K562 (cell line): Measurements from ENCODE around the gene GATA5. TPM values are rescaled to one million over a fixed set of nuclear protein-coding genes. Genes with fewer than 3 reads are reported as not detected.

Source experiments
- ATAC-seq: fragments of 200-7000 bp; cut with Tn5 transposase; 3 replicates; pipeline ENCODE4 v1.9.1; 2020; ENCODE audit warnings: moderate library complexity
- BruUV-seq: library from RNA; stranded (reverse); fragments of 400-500 nt; replicated peaks from 2 replicates; lab custom pipeline; 2021; lab: Mats Ljungman, UMichigan
- CTCF ChIA-PET: fragments of 300-600 bp; formaldehyde crosslinking; extraction: SDS; loops from one replicate; lab custom pipeline; 2021; ENCODE audit warnings: low intra/inter-chr PET ratio; lab: Yijun Ruan, JAX
- POLR2A ChIA-PET: fragments of 300-600, 350-650 bp; sonication (Branson Sonifier 250); formaldehyde crosslinking; extraction: SDS; loops from one replicate; lab custom pipeline; 2021; ENCODE audit warnings: antibody characterized with exemption, inconsistent platforms; lab: Yijun Ruan, JAX
- DNase-seq, 4 experiments: peaks; one replicate each; pipeline versions ENCODE4 v3.0.0 to v3.0.0-alpha.2; 2011 to 2018; ENCODE audit warnings: low spot score in 3 of 4, mixed read lengths in 3 of 4; ENCODE audit errors: extremely low read depth in 1 of 4
- FAIRE-seq: peaks from 2 replicates; lab custom pipeline; 2011; peaks lifted over from hg19 to GRCh38; lab: Jason Lieb, UNC
- H2AFZ ChIP-seq: 2 replicates; pipeline ENCODE4 v1.6.0; 2011; ENCODE audit warnings: low read depth, low read length, control low read depth, inconsistent platforms
- H3K27ac ChIP-seq: fragments of 200-600 bp; 3 replicates; pipeline ENCODE4 v1.8.0; 2011; ENCODE audit warnings: low read depth, mild to moderate bottlenecking, control low read depth, inconsistent platforms, low read length, moderate library complexity, mixed read lengths; ENCODE audit errors: extremely low read depth
- H3K27me3 ChIP-seq, 2 experiments: fragments of 300-600 bp in 1 of 2; 2 replicates in 1 of 2; 3 replicates in 1 of 2; pipeline versions ENCODE4 v1.6.0 to v1.8.0; 2011; ENCODE audit warnings: inconsistent platforms in 2 of 2, low read length in 2 of 2, mild to moderate bottlenecking in 1 of 2, mixed read lengths in 1 of 2, moderate library complexity in 1 of 2; ENCODE audit not compliant: control insufficient read depth in 2 of 2, insufficient read depth in 2 of 2
- H3K36me3 ChIP-seq: fragments of 300-600 bp; 3 replicates; pipeline ENCODE4 v1.8.0; 2011; ENCODE audit warnings: mild to moderate bottlenecking, low read length, inconsistent platforms; ENCODE audit not compliant: control insufficient read depth, insufficient read depth
- H3K4me1 ChIP-seq, 2 experiments: fragments of 200-600 bp in 1 of 2; replicated peaks in 1 of 2; 2 replicates in 1 of 2; 3 replicates in 1 of 2; pipeline versions ENCODE4 v1.5.1 to v1.8.0; 2011; ENCODE audit warnings: inconsistent platforms in 2 of 2, low read length in 2 of 2, mild to moderate bottlenecking in 1 of 2, mixed read lengths in 1 of 2, moderate library complexity in 1 of 2; ENCODE audit not compliant: control insufficient read depth in 2 of 2, insufficient read depth in 2 of 2
- H3K4me2 ChIP-seq: 2 replicates; pipeline ENCODE4 v1.6.1; 2011; ENCODE audit warnings: low read length, control low read depth, inconsistent platforms, mixed read lengths; ENCODE audit not compliant: insufficient read depth
- H3K4me3 ChIP-seq: fragments of 200-600 bp; sonication (generic), shearing (Covaris generic); 2 replicates; pipeline ENCODE4 v1.5.1; 2016; ENCODE audit warnings: control low read depth, inconsistent platforms
- H3K79me2 ChIP-seq: fragments of 200-600 bp; 3 replicates; pipeline ENCODE4 v1.8.0; 2011; ENCODE audit warnings: low read length, inconsistent platforms; ENCODE audit not compliant: control insufficient read depth, insufficient read depth
- H3K9ac ChIP-seq, 2 experiments: 2 replicates each; pipeline versions ENCODE4 v1.6.0 to v1.6.1; 2011; ENCODE audit warnings: low read depth in 2 of 2, low read length in 2 of 2, control low read depth in 1 of 2, inconsistent platforms in 1 of 2, mild to moderate bottlenecking in 1 of 2, mixed read lengths in 1 of 2; ENCODE audit not compliant: insufficient read depth in 1 of 2
- H3K9me1 ChIP-seq: one replicate; pipeline ENCODE4 v1.6.0; 2011; ENCODE audit warnings: inconsistent platforms, mild to moderate bottlenecking, low read length, moderate library complexity; ENCODE audit not compliant: control insufficient read depth, insufficient read depth
- H3K9me3 ChIP-seq: replicated peaks from 2 replicates; pipeline ENCODE4 v1.5.1; 2011; ENCODE audit warnings: low read depth, low read length, inconsistent platforms; ENCODE audit not compliant: control insufficient read depth, insufficient read depth
- H4K20me1 ChIP-seq: replicated peaks from 2 replicates; pipeline ENCODE4 v1.6.1; 2011; ENCODE audit warnings: low read length, inconsistent platforms, mixed read lengths; ENCODE audit not compliant: control insufficient read depth, insufficient read depth
- EP300 ChIP-seq: IDR thresholded peaks from 2 replicates; pipeline ENCODE4 v1.6.1; 2012; ENCODE audit warnings: low read length, improper control_type of control experiment
- FOXO4 ChIP-seq: fragments of 450-650 bp; formaldehyde crosslinking; IDR thresholded peaks from 2 replicates; pipeline ENCODE4 v1.4.0; 2020; ENCODE audit warnings: mild to moderate bottlenecking, moderate library complexity
- KLF16 ChIP-seq: IDR thresholded peaks from 2 replicates; pipeline ENCODE4 v1.6.1; 2016; ENCODE audit warnings: antibody characterized with exemption
- LEF1 ChIP-seq: fragments of 450-650 bp; IDR thresholded peaks from 2 replicates; pipeline ENCODE4 v1.6.1; 2016; ENCODE audit warnings: mild to moderate bottlenecking
- STAT5B ChIP-seq: fragments of 250-450 bp; sonication (Bioruptor Pico); IDR thresholded peaks from 2 replicates; pipeline ENCODE4 v1.8.0; 2021; ENCODE audit warnings: mild to moderate bottlenecking, inconsistent platforms
- TCF7L2 ChIP-seq: fragments of 150-350 bp; IDR thresholded peaks from 2 replicates; pipeline ENCODE4 v1.6.1; 2016; ENCODE audit warnings: low read depth, mild to moderate bottlenecking, low read length, moderate library complexity
- WGBS: fragments of 100-300 bp; shearing (Covaris generic); methylation state at CpG from one replicate; pipeline ENCODE4 v1.1.6; 2016; ENCODE audit warnings: low coverage, mixed read lengths; ENCODE audit not compliant: insufficient coverage; ENCODE audit errors: missing lambda C conversion rate; 5-methylcytosine and 5-hydroxymethylcytosine counted together
- in situ Hi-C: fragments of 300-500 bp; cut with MboI; formaldehyde crosslinking; loops from 4 replicates; pipeline ENCODE4 v1.15.0; 2018; ENCODE audit warnings: inconsistent platforms, mixed read lengths
- intact Hi-C: fragments of 100-400 bp; cut with micrococcal nuclease; formaldehyde crosslinking; loops from 2 replicates; pipeline ENCODE4 v1.14.2; 2022
- polyA plus RNA-seq, 8 experiments: library from polyadenylated mRNA; depleted of rRNA in 4 of 8; stranded (reverse) in 5 of 8; unstranded in 3 of 8; fragments of >200 nt; fragmentation: Nextera tagmentation in 2 of 8; fragmentation: Illumina TruSeq in 1 of 8; extraction: Ambion mirVana in 2 of 8; extraction: Trizol in 1 of 8; gene quantifications; 2 replicates each; pipeline versions ENCODE4 v1.2.1 to v1.2.3, GENCODE V29; 2011 to 2014; ENCODE audit warnings: inconsistent platforms in 1 of 8, missing spikeins in 1 of 8
- total RNA-seq, 7 experiments: library from RNA; depleted of rRNA in 6 of 7; stranded (reverse); fragments of >200 nt in 6 of 7; fragmentation: Illumina TruSeq in 2 of 7; extraction: Trizol in 2 of 7; gene quantifications; 2 replicates each; pipeline versions ENCODE4 v1.2.1 to v1.2.3, GENCODE V29; 2011 to 2021; ENCODE audit warnings: low replicate concordance in 1 of 7

The GATA5 gene
- total and polyA plus RNA-seq, 9 of the 15 experiments (the other 6 are each of a cell fraction or from before 2014, with no cell fraction given): 0.09 to 0.57 (median 0.20) TPM; not detected in 3

- ChIA-PET POLR2A (interaction anchor here (0.6 to 1.1 kb wide), 2 partner anchors 64 to 107 kb away, joined by 3 read pairs; partner anchors contain the start of gene RPS21), CTCF (no interaction called here)
- H3K4me1 ChIP-seq: peaks cover 21 to 72% of the 10 kb centered on the region in 2 experiments
- H3K9me3 ChIP-seq: no peaks in the 10 kb centered on the region
- WGBS: 56% methylated on average over 10 of the region's 10 CpGs
- H3K9me1 ChIP-seq: no peaks in the 10 kb centered on the region
- 0 out of 2 replicates have a peak overlapping the region, but pooled peaks have one; percentile 45 for H2AFZ ChIP-seq
- DNase-seq: no peak
- no peaks in the 10 kb centered on the region for H4K20me1 ChIP-seq
- no peak overlapping the region for H3K9ac ChIP-seq
- in situ Hi-C loops (loop anchor here (5.0 to 10.0 kb wide), 3 partner anchors 77 to 311 kb away; partner anchors contain the start of genes ADRM1 and OGFR), intact Hi-C loops (loop anchor here (10.0 kb wide), 1 partner anchor 189 kb away; the partner anchor contains the start of gene ADRM1)
- TF ChIP-seq STAT5B: no peak
- no peak for TF ChIP-seq KLF16
- no peak for TF ChIP-seq LEF1
- no peak for TF ChIP-seq EP300
- TF ChIP-seq FOXO4 (CRISPR knock-in tag): no peak
- TF ChIP-seq TCF7L2: no peak
- no TSS peak for BruUV-seq
- no peaks in the 10 kb centered on the region for H3K79me2 ChIP-seq
- no peak overlapping the region for H3K4me2 ChIP-seq
- no peaks in the 10 kb centered on the region for H3K36me3 ChIP-seq
- no peak overlapping the region for H3K27ac ChIP-seq
- ATAC-seq: no peak
- no peaks in the 10 kb centered on the region for H3K27me3 ChIP-seq
- no peak overlapping the region for H3K4me3 ChIP-seq
- FAIRE-seq: no peak
Observed at GRCh38 chr20:62493886-62494285, 18.1 kb upstream of the GATA5 start.
